SK-N-SH treated with all-trans-retinoic acid at 6 μM for 48 hours (cell line): ENCODE data around the gene C14orf119.

Source experiments
- ARNTL ChIP-seq: fragments of 450-650 bp; formaldehyde crosslinking; IDR thresholded peaks from 2 replicates; pipeline ENCODE4 v1.5.0; 2020; ENCODE audit warnings: low read depth, mild to moderate bottlenecking, moderate library complexity, borderline replicate concordance
- PPARA ChIP-seq: fragments of 250-450 bp; sonication (Bioruptor Pico); IDR thresholded peaks from 2 replicates; pipeline ENCODE4 v1.5.0; 2020; ENCODE audit warnings: mild to moderate bottlenecking, borderline replicate concordance
- RARB ChIP-seq: fragments of 250-450 bp; sonication (Bioruptor Pico); IDR thresholded peaks from 2 replicates; pipeline ENCODE4 v1.8.0; 2021; ENCODE audit warnings: mild to moderate bottlenecking, moderate library complexity
- SNAI2 ChIP-seq: fragments of 250-450 bp; sonication (Bioruptor Pico); IDR thresholded peaks from 2 replicates; pipeline ENCODE4 v1.5.0; 2020; ENCODE audit warnings: mild to moderate bottlenecking, moderate library complexity
- TCF4 ChIP-seq: fragments of 250-450 bp; sonication (Bioruptor Pico); IDR thresholded peaks from 2 replicates; pipeline ENCODE4 v1.8.0; 2021; ENCODE audit warnings: mild to moderate bottlenecking, moderate library complexity, borderline replicate concordance
- ZFP3 ChIP-seq: fragments of 250-450 bp; sonication (Bioruptor Pico); IDR thresholded peaks from 2 replicates; pipeline ENCODE4 v1.5.0; 2020; ENCODE audit warnings: mild to moderate bottlenecking, moderate library complexity
- ZFP30 ChIP-seq: fragments of 450-650 bp; formaldehyde crosslinking; IDR thresholded peaks from 2 replicates; pipeline ENCODE4 v1.5.0; 2022; ENCODE audit warnings: mild to moderate bottlenecking, moderate library complexity
- TF ChIP-seq, protein P1 (sequence below): fragments of 250-450 bp; sonication (Bioruptor Pico); IDR thresholded peaks from 2 replicates; pipeline ENCODE4 v1.8.0; 2020; ENCODE audit warnings: mild to moderate bottlenecking, moderate library complexity, borderline replicate concordance
- TF ChIP-seq, protein P2 (sequence below): fragments of 250-450 bp; sonication (Bioruptor Pico); IDR thresholded peaks from 2 replicates; pipeline ENCODE4 v1.5.0; 2020; ENCODE audit warnings: mild to moderate bottlenecking, moderate library complexity
- TF ChIP-seq, protein P3 (sequence below): fragments of 250-450 bp; sonication (Bioruptor Pico); IDR thresholded peaks from 2 replicates; pipeline ENCODE4 v1.5.1; 2020; ENCODE audit warnings: low read depth, mild to moderate bottlenecking, moderate library complexity

DNA sequence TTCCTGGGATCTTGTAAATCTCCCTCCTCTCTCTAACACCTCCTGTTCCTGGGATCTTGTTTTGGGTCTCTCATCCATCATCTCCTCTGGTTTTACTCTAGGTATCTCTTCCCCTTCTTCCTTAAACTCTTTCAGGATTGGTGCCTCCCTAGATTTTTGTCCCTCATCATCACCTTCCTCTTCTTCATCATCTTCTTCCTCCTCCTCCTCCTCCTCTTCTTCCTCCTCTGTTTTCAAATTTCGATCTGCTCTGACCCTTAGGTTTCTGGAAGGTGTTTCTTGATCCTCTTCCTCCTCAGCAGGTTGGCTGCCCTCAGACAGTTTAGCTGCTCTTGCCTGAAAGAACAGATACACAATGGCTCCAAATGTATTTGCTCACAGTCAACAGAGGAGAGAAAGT lies 14.8 kb upstream of the C14orf119 start:
- TF ChIP-seq RARB (CRISPR knock-in tag) (no peak), TCF4 (no peak), SNAI2 (CRISPR knock-in tag) (no peak), ARNTL (no peak), ZFP3 (no peak), PPARA (CRISPR knock-in tag) (no peak), ZFP30 (CRISPR knock-in tag) (no peak)
- TF ChIP-seq, protein P1, sequence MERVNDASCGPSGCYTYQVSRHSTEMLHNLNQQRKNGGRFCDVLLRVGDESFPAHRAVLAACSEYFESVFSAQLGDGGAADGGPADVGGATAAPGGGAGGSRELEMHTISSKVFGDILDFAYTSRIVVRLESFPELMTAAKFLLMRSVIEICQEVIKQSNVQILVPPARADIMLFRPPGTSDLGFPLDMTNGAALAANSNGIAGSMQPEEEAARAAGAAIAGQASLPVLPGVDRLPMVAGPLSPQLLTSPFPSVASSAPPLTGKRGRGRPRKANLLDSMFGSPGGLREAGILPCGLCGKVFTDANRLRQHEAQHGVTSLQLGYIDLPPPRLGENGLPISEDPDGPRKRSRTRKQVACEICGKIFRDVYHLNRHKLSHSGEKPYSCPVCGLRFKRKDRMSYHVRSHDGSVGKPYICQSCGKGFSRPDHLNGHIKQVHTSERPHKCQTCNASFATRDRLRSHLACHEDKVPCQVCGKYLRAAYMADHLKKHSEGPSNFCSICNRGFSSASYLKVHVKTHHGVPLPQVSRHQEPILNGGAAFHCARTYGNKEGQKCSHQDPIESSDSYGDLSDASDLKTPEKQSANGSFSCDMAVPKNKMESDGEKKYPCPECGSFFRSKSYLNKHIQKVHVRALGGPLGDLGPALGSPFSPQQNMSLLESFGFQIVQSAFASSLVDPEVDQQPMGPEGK (CRISPR knock-in tag) = no peak
- TF ChIP-seq, protein P2, sequence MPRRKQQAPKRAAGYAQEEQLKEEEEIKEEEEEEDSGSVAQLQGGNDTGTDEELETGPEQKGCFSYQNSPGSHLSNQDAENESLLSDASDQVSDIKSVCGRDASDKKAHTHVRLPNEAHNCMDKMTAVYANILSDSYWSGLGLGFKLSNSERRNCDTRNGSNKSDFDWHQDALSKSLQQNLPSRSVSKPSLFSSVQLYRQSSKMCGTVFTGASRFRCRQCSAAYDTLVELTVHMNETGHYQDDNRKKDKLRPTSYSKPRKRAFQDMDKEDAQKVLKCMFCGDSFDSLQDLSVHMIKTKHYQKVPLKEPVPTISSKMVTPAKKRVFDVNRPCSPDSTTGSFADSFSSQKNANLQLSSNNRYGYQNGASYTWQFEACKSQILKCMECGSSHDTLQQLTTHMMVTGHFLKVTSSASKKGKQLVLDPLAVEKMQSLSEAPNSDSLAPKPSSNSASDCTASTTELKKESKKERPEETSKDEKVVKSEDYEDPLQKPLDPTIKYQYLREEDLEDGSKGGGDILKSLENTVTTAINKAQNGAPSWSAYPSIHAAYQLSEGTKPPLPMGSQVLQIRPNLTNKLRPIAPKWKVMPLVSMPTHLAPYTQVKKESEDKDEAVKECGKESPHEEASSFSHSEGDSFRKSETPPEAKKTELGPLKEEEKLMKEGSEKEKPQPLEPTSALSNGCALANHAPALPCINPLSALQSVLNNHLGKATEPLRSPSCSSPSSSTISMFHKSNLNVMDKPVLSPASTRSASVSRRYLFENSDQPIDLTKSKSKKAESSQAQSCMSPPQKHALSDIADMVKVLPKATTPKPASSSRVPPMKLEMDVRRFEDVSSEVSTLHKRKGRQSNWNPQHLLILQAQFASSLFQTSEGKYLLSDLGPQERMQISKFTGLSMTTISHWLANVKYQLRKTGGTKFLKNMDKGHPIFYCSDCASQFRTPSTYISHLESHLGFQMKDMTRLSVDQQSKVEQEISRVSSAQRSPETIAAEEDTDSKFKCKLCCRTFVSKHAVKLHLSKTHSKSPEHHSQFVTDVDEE (CRISPR knock-in tag) = no peak
- TF ChIP-seq, protein P3, sequence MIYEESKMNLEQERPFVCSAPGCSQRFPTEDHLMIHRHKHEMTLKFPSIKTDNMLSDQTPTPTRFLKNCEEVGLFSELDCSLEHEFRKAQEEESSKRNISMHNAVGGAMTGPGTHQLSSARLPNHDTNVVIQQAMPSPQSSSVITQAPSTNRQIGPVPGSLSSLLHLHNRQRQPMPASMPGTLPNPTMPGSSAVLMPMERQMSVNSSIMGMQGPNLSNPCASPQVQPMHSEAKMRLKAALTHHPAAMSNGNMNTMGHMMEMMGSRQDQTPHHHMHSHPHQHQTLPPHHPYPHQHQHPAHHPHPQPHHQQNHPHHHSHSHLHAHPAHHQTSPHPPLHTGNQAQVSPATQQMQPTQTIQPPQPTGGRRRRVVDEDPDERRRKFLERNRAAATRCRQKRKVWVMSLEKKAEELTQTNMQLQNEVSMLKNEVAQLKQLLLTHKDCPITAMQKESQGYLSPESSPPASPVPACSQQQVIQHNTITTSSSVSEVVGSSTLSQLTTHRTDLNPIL (CRISPR knock-in tag) = no peak
